SK-N-SH (cell line): ENCODE measurements around the gene MAP7D3.
A peak's percentile ranks its signal among the peaks of the same experiment; 100 is the strongest.

ENCODE experiments used
- CHD2 ChIP-seq: fragments of 150-350 bp; IDR thresholded peaks from 2 replicates; pipeline ENCODE4 v1.6.1; 2018; ENCODE audit warnings: low read length; ENCODE audit not compliant: partially characterized antibody
- EZH2phosphoT487 ChIP-seq: fragments of 200-600 bp; sonication (generic); IDR thresholded peaks from 2 replicates; pipeline ENCODE4 v1.6.1; 2017; ENCODE audit warnings: low read depth, mixed run types, mild to moderate bottlenecking, antibody characterized with exemption, moderate library complexity, borderline replicate concordance
- MXI1 ChIP-seq: IDR thresholded peaks from 2 replicates; pipeline ENCODE4 v1.6.1; 2012; ENCODE audit warnings: mild to moderate bottlenecking, low read depth, low read length, improper control_type of control experiment
- POLR2AphosphoS5 ChIP-seq: IDR thresholded peaks from 2 replicates; pipeline ENCODE4 v1.6.1; 2012; ENCODE audit warnings: low read depth, low read length
- SIN3A ChIP-seq: IDR thresholded peaks from 2 replicates; pipeline ENCODE4 v1.6.1; 2012; ENCODE audit warnings: low read depth, mild to moderate bottlenecking, low read length, moderate library complexity, borderline replicate concordance
- TF ChIP-seq, protein P1 (sequence below): fragments of 200-600 bp; sonication (generic); IDR thresholded peaks from 2 replicates; pipeline ENCODE4 v1.6.1; 2017; ENCODE audit warnings: antibody characterized with exemption, mild to moderate bottlenecking, moderate library complexity
- TF ChIP-seq, protein P2 (sequence below): IDR thresholded peaks from 2 replicates; pipeline ENCODE4 v1.6.1; 2012; ENCODE audit warnings: mild to moderate bottlenecking, low read depth, low read length, moderate library complexity
- TF ChIP-seq, protein P3 (sequence below): IDR thresholded peaks from 2 replicates; pipeline ENCODE4 v1.4.0; 2012; ENCODE audit warnings: low read depth, borderline replicate concordance
- TF ChIP-seq, protein P4 (sequence below): IDR thresholded peaks from 2 replicates; pipeline ENCODE4 v1.4.0; 2012; ENCODE audit warnings: low read depth

DNA sequence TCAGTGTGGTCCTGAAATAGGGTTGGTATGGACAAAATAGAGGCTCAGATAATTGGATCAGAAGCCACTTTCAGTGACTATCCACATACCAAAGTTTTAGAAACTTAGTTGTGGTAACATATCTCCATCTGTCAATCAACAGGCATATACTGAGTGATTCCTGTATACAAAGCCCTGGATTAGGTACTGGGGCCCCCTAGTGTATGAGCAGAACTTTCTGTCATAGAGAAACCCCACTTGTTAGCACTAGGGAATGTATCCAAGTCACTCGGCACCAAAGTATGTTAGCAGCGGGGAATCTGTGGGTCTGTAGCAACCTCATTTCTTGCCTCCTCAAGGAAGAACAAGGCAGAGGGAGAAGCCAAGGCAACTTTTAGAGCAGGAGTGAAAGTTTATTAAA is 50.7 kb downstream of the MAP7D3 start:
- TF ChIP-seq SIN3A (no peak), CHD2 (no peak), EZH2phosphoT487 (no peak), MXI1 (no peak), POLR2AphosphoS5 (no peak)
- TF ChIP-seq, protein P1, sequence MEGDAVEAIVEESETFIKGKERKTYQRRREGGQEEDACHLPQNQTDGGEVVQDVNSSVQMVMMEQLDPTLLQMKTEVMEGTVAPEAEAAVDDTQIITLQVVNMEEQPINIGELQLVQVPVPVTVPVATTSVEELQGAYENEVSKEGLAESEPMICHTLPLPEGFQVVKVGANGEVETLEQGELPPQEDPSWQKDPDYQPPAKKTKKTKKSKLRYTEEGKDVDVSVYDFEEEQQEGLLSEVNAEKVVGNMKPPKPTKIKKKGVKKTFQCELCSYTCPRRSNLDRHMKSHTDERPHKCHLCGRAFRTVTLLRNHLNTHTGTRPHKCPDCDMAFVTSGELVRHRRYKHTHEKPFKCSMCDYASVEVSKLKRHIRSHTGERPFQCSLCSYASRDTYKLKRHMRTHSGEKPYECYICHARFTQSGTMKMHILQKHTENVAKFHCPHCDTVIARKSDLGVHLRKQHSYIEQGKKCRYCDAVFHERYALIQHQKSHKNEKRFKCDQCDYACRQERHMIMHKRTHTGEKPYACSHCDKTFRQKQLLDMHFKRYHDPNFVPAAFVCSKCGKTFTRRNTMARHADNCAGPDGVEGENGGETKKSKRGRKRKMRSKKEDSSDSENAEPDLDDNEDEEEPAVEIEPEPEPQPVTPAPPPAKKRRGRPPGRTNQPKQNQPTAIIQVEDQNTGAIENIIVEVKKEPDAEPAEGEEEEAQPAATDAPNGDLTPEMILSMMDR, result peak; percentile 54
- TF ChIP-seq, protein P2, sequence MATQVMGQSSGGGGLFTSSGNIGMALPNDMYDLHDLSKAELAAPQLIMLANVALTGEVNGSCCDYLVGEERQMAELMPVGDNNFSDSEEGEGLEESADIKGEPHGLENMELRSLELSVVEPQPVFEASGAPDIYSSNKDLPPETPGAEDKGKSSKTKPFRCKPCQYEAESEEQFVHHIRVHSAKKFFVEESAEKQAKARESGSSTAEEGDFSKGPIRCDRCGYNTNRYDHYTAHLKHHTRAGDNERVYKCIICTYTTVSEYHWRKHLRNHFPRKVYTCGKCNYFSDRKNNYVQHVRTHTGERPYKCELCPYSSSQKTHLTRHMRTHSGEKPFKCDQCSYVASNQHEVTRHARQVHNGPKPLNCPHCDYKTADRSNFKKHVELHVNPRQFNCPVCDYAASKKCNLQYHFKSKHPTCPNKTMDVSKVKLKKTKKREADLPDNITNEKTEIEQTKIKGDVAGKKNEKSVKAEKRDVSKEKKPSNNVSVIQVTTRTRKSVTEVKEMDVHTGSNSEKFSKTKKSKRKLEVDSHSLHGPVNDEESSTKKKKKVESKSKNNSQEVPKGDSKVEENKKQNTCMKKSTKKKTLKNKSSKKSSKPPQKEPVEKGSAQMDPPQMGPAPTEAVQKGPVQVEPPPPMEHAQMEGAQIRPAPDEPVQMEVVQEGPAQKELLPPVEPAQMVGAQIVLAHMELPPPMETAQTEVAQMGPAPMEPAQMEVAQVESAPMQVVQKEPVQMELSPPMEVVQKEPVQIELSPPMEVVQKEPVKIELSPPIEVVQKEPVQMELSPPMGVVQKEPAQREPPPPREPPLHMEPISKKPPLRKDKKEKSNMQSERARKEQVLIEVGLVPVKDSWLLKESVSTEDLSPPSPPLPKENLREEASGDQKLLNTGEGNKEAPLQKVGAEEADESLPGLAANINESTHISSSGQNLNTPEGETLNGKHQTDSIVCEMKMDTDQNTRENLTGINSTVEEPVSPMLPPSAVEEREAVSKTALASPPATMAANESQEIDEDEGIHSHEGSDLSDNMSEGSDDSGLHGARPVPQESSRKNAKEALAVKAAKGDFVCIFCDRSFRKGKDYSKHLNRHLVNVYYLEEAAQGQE, result no peak
- TF ChIP-seq, protein P3, sequence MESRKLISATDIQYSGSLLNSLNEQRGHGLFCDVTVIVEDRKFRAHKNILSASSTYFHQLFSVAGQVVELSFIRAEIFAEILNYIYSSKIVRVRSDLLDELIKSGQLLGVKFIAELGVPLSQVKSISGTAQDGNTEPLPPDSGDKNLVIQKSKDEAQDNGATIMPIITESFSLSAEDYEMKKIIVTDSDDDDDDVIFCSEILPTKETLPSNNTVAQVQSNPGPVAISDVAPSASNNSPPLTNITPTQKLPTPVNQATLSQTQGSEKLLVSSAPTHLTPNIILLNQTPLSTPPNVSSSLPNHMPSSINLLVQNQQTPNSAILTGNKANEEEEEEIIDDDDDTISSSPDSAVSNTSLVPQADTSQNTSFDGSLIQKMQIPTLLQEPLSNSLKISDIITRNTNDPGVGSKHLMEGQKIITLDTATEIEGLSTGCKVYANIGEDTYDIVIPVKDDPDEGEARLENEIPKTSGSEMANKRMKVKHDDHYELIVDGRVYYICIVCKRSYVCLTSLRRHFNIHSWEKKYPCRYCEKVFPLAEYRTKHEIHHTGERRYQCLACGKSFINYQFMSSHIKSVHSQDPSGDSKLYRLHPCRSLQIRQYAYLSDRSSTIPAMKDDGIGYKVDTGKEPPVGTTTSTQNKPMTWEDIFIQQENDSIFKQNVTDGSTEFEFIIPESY, result no peak
- TF ChIP-seq, protein P4, sequence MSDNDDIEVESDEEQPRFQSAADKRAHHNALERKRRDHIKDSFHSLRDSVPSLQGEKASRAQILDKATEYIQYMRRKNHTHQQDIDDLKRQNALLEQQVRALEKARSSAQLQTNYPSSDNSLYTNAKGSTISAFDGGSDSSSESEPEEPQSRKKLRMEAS, result no peak
